Measurements from ENCODE around the gene MLLT1. TPM values are rescaled to one million over a fixed set of nuclear protein-coding genes. Genes with fewer than 3 reads are reported as not detected.

The MLLT1 gene
- total and polyA plus RNA-seq, 7 donors = 9.9 to 25.5 (median 16.3) TPM

DNA sequence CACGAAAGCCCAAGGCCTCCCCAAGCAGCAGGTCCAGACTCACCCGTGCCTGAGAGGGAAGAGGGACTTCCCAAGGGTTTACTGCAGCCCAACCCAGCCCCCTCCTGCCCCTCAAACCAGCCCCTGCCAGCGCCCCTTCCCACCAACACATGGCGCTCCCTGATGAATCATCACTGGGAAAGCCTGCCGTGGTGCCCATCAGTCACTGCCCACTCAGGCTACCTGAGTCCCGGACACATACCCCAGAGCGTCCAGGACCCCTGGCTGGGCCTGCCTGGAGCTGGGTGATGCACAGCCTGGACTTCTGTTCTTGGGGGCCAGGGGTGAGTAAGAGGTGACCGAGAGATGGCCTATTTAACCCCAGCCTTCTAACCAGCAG, 60.6 kb downstream of the MLLT1 start:
- H3K27ac ChIP-seq = peak overlapping the region in 2 of 4 donors; percentile 44 to 64
- peaks cover 0 to 46% (median 8%) of the 10 kb centered on the region in 4 donors for H3K36me3 ChIP-seq
- DNase-seq = no peak
- H3K9me3 ChIP-seq = no peaks in the 10 kb centered on the region
- no peak overlapping the region for H3K4me3 ChIP-seq
- intact Hi-C loops (cut with DNase I) = loop anchor here (2.0 to 5.0 kb wide), 2 partner anchors 53 to 82 kb away; no protein-coding TSS in a partner anchor
- TF ChIP-seq POLR2AphosphoS5 (IDR thresholded peaks at IDR 0.05) (no peak), POLR2A (IDR thresholded peaks at IDR 0.05) (no peak), EP300 (IDR thresholded peaks at IDR 0.05) (no peak)
- TF ChIP-seq, protein P1, sequence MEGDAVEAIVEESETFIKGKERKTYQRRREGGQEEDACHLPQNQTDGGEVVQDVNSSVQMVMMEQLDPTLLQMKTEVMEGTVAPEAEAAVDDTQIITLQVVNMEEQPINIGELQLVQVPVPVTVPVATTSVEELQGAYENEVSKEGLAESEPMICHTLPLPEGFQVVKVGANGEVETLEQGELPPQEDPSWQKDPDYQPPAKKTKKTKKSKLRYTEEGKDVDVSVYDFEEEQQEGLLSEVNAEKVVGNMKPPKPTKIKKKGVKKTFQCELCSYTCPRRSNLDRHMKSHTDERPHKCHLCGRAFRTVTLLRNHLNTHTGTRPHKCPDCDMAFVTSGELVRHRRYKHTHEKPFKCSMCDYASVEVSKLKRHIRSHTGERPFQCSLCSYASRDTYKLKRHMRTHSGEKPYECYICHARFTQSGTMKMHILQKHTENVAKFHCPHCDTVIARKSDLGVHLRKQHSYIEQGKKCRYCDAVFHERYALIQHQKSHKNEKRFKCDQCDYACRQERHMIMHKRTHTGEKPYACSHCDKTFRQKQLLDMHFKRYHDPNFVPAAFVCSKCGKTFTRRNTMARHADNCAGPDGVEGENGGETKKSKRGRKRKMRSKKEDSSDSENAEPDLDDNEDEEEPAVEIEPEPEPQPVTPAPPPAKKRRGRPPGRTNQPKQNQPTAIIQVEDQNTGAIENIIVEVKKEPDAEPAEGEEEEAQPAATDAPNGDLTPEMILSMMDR (IDR thresholded peaks at IDR 0.05) = no peak
- H3K27me3 ChIP-seq = no peaks in the 10 kb centered on the region
- peaks cover 0 to 50% (median 40%) of the 10 kb centered on the region in 4 donors for H3K4me1 ChIP-seq
- 74 to 78% methylated on average over 8 of the region's 8 CpGs for WGBS, 2 donors

DNA sequence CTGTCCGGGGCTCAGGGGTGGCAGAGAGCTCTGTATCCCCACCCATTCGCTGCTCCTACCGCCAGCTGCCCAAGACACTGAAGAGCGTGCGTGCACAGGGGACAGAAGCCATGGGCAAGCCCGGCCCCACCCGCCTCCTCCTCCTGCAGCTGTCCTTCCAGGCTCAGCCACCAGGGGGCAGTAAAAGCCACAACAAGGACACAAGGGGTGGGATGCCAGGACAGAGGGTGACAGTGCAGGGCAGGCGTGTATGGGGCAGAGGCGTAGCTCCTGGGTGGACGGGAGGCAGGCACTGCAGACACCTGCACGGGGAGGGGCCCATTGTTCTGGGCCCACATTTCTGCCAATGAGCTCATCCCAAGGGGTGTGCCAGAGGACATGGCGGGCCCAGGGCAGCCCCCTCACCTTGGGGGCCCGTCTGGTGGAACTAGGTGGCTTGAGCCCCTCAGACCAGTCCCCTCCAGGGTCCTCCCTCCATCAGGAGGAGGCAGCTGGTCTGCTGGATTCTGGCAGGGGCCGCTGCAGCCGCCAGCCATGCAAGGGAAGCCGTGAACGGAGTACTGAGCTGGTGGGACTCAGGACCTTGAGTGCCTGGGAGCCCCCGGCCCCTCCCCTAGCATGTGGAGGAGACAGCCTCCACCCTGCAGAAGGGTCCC, 61.2 kb downstream of the MLLT1 start:
- H3K4me3 ChIP-seq = no peak overlapping the region
- TF ChIP-seq POLR2A (IDR thresholded peaks at IDR 0.05) (no peak), EP300 (IDR thresholded peaks at IDR 0.05) (no peak), POLR2AphosphoS5 (IDR thresholded peaks at IDR 0.05) (peak in 3 of 4 donors; percentile 30 to 53 (median 47))
- TF ChIP-seq, protein P1 (IDR thresholded peaks at IDR 0.05) = peak; percentile 98 to 100 (median 99)
- intact Hi-C loops (cut with DNase I) = loop anchor here (2.0 to 5.0 kb wide), 2 partner anchors 54 to 82 kb away; no protein-coding TSS in a partner anchor
- peak; percentile 95 for DNase-seq
- no peaks in the 10 kb centered on the region for H3K9me3 ChIP-seq
- no peaks in the 10 kb centered on the region for H3K27me3 ChIP-seq
- H3K27ac ChIP-seq = peak overlapping the region; percentile 7 to 65 (median 55)
- WGBS, 2 donors = 41 to 52% methylated on average over 18 of the region's 18 CpGs
- peaks cover 0 to 47% (median 8%) of the 10 kb centered on the region in 4 donors for H3K36me3 ChIP-seq
- peaks cover 0 to 50% (median 40%) of the 10 kb centered on the region in 4 donors for H3K4me1 ChIP-seq

DNA sequence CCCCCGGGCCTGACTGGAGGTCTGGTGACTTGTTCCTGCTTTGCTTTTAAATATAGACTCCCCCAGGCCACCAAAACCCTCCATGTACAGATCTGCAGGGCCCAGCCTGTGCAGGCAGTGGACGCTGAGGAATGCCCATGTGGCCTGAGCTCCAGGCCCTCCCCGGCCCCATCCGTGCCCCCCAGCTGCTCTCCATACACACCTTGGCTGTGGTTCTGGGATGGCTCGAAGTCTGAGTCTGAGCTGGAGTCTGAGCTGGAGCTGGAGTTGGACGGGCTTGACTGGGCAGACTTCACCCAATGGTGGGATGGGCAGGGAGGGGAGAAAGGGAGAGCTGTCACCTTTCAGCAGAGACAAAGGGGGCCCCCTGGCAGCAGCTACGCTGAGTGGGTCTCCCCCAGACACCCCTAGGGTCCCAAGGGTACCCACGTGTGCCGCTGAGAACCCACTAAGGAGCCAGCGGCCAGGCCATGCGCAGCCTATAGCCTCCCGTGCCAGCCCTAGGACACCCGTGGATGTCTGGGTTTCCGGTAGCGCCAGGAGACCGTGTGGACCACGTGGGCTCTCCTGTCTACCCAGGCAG, 61.9 kb downstream of the MLLT1 start:
- no peak overlapping the region for H3K4me3 ChIP-seq
- no peaks in the 10 kb centered on the region for H3K27me3 ChIP-seq
- peaks cover 0 to 50% (median 40%) of the 10 kb centered on the region in 4 donors for H3K4me1 ChIP-seq
- H3K27ac ChIP-seq = peak overlapping the region; percentile 36 to 65 (median 55)
- WGBS, 2 donors = 83 to 88% methylated on average over 17 of the region's 17 CpGs
- no peak for DNase-seq
- H3K36me3 ChIP-seq = peaks cover 0 to 51% (median 12%) of the 10 kb centered on the region in 4 donors
- intact Hi-C loops (cut with DNase I) = loop anchor here (2.0 to 5.0 kb wide), 2 partner anchors 54 to 83 kb away; no protein-coding TSS in a partner anchor
- TF ChIP-seq, protein P1 (IDR thresholded peaks at IDR 0.05) = no peak
- no peak for TF ChIP-seq POLR2AphosphoS5 (IDR thresholded peaks at IDR 0.05)
- no peaks in the 10 kb centered on the region for H3K9me3 ChIP-seq

DNA sequence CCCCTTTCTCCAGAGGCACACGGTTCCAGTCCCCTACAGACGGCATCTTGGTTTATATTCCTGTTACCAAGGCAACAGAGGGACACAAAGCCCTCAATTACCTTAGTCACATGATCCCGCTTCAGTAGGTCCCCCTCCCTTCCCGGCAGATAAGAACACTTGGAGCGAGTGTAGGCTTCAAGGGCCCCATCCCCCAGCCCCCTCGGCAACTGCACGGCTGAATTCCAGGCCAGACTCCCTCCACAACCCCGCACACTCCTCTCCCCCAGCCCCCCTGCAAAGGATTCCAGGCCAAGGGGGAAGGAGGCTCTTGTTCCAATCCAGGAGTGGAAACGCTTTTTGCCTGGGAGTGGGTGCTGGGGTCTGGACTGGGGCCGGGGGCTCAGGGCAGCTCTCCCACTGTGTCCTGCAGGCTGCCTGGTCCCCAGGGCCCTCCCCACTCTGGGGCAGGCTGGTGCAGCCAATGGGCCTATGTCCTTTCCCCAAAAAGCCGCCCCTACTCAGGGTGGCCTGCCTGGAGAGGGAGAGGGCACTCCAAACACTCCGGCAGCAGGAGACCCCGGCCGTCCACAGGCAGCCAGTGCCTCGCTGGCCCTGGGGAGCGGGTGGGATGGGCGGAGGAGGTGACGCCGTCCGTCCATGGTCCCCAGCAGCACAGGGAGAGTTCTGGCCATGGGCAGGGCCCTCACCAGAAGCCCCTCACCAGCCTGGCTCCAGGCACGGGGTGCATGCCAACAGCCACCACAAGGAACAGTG, 62.6 kb downstream of the MLLT1 start:
- Histone ChIP-seq H3K27ac (peak overlapping the region; percentile 36 to 65 (median 55)), H3K36me3 (peaks cover 0 to 54% (median 16%) of the 10 kb centered on the region in 4 donors), H3K27me3 (no peaks in the 10 kb centered on the region), H3K9me3 (no peaks in the 10 kb centered on the region), H3K4me1 (peaks cover 0 to 50% (median 40%) of the 10 kb centered on the region in 4 donors), H3K4me3 (peak overlapping the region in 1 of 4 donors; percentile 4)
- intact Hi-C loops (cut with DNase I) = loop anchor here (5.0 kb wide), 1 partner anchor 55 kb away; no protein-coding TSS in a partner anchor
- DNase-seq = peak; percentile 66
- WGBS, 2 donors = 66 to 72% methylated on average over 21 of the region's 21 CpGs
- no peak for TF ChIP-seq POLR2A (IDR thresholded peaks at IDR 0.05)
- TF ChIP-seq, protein P1 (IDR thresholded peaks at IDR 0.05) = no peak
- TF ChIP-seq EP300 (IDR thresholded peaks at IDR 0.05) = no peak
- no peak for TF ChIP-seq POLR2AphosphoS5 (IDR thresholded peaks at IDR 0.05)
